ENCODE data around the gene GABRE.

The GABRE gene

GRCh38 chrX:151974336-151975227, at the start of gene GABRE:
TSS of gene GABRE (minus strand) at chrX:151974676. CDS start at chrX:151974625, 51 bp downstream.
- DNase-seq: no peak

GRCh38 chrX:152020888-152021287, 46.4 kb upstream of the GABRE start:
- no peak for DNase-seq

- no peak for DNase-seq
Measured at GRCh38 chrX:151999813-152000212, 25.3 kb upstream of the GABRE start.

GRCh38 chrX:151997539-151997938, 23.1 kb upstream of the GABRE start:
- DNase-seq: no peak

GRCh38 chrX:151996347-151996746, 21.9 kb upstream of the GABRE start:
- DNase-seq: no peak

GRCh38 chrX:151994476-151994875, 20.0 kb upstream of the GABRE start:
- no peak for DNase-seq

- DNase-seq: no peak
Measured at GRCh38 chrX:151988706-151989299, 14.3 kb upstream of the GABRE start.

GRCh38 chrX:151987108-151987507, 12.6 kb upstream of the GABRE start:
- DNase-seq: no peak

GRCh38 chrX:151985955-151986354, 11.5 kb upstream of the GABRE start:
- DNase-seq: no peak

GRCh38 chrX:151985531-151985930, 11.1 kb upstream of the GABRE start:
- no peak for DNase-seq

- DNase-seq: no peak
Measured at GRCh38 chrX:151984902-151985301, 10.4 kb upstream of the GABRE start.

GRCh38 chrX:151984328-151984727, 9.9 kb upstream of the GABRE start:
- DNase-seq: no peak

GRCh38 chrX:151983186-151983585, 8.7 kb upstream of the GABRE start:
- DNase-seq: no peak

GRCh38 chrX:151982222-151982621, 7.7 kb upstream of the GABRE start:
- DNase-seq: no peak

GRCh38 chrX:151981129-151981528, 6.7 kb upstream of the GABRE start:
- DNase-seq: no peak

GRCh38 chrX:151977923-151978322, 3.4 kb upstream of the GABRE start:
- no peak for DNase-seq

- no peak for DNase-seq
Measured at GRCh38 chrX:151977009-151977408, 2.5 kb upstream of the GABRE start.

- DNase-seq: no peak
Measured at GRCh38 chrX:151975736-151976275, 1.3 kb upstream of the GABRE start.

- DNase-seq: no peak
Measured at GRCh38 chrX:151975228-151975593, 735 bp upstream of the GABRE start.

- no peak for DNase-seq
Measured at GRCh38 chrX:151973851-151974335, 583 bp downstream of the GABRE start.

GRCh38 chrX:151973060-151973661, 1.3 kb downstream of the GABRE start:
- DNase-seq: no peak

GRCh38 chrX:151970661-151971060, 3.8 kb downstream of the GABRE start:
- no peak for DNase-seq

- no peak for DNase-seq
Measured at GRCh38 chrX:151970027-151970426, 4.4 kb downstream of the GABRE start.

GRCh38 chrX:151966236-151966635, 8.2 kb downstream of the GABRE start:
- DNase-seq: no peak
